Parathyroid adenoma (tissue), 2 donors: ENCODE results near the gene TEX22.

ENCODE experiments used
- H2AFZ ChIP-seq: fragments of 300-600 bp; sonication (generic); one replicate; pipeline ENCODE4 v1.7.0; 2017; ENCODE audit warnings: antibody characterized with exemption, mild to moderate bottlenecking
- H3K27ac ChIP-seq: fragments of 300-600 bp; sonication (generic); one replicate; pipeline ENCODE4 v1.7.0; 2017
- H3K27me3 ChIP-seq: fragments of 300-600 bp; sonication (generic); one replicate; pipeline ENCODE4 v1.7.0; 2017; ENCODE audit warnings: low read length; ENCODE audit not compliant: control insufficient read depth, insufficient read depth
- H3K36me3 ChIP-seq: fragments of 300-600 bp; sonication (generic); one replicate; pipeline ENCODE4 v1.7.0; 2017; ENCODE audit warnings: low read length; ENCODE audit not compliant: control insufficient read depth, insufficient read depth
- H3K4me1 ChIP-seq: fragments of 300-600 bp; sonication (generic); one replicate; pipeline ENCODE4 v1.7.0; 2017; ENCODE audit warnings: control low read depth
- H3K4me2 ChIP-seq: fragments of 300-600 bp; sonication (generic); one replicate; pipeline ENCODE4 v1.7.0; 2017; ENCODE audit warnings: low read length
- H3K4me3 ChIP-seq: fragments of 300-600 bp; sonication (generic); one replicate; pipeline ENCODE4 v1.7.0; 2017; ENCODE audit warnings: low read depth, low read length
- H3K79me2 ChIP-seq: fragments of 300-600 bp; sonication (generic); one replicate; pipeline ENCODE4 v1.7.0; 2017; ENCODE audit warnings: control low read depth
- H3K9ac ChIP-seq: fragments of 300-600 bp; sonication (generic); one replicate; pipeline ENCODE4 v1.7.0; 2017; ENCODE audit warnings: mild to moderate bottlenecking
- H3K9me3 ChIP-seq: fragments of 300-600 bp; sonication (generic); one replicate; pipeline ENCODE4 v1.7.0; 2017; ENCODE audit warnings: low read length; ENCODE audit not compliant: control insufficient read depth
- CTCF ChIP-seq: fragments of 300-600 bp; sonication (generic); IDR thresholded peaks from one replicate; pipeline ENCODE4 v1.7.0; 2017; ENCODE audit warnings: antibody characterized with exemption, mild to moderate bottlenecking
- donor health status: primary hyperparathyroidism.

The TEX22 gene

GRCh38 chr14:105415481-105416428 lies 17.4 kb downstream of the TEX22 start:
- Histone ChIP-seq H3K4me2 (peak overlapping the region; percentile 55), H3K4me3 (no peak overlapping the region), H3K9me3 (no peaks in the 10 kb centered on the region), H3K4me1 (peaks cover 8% of the 10 kb centered on the region), H3K9ac (no peak overlapping the region), H3K36me3 (no peaks in the 10 kb centered on the region), H2AFZ (no peak overlapping the region), H3K79me2 (peaks cover 3% of the 10 kb centered on the region), H3K27me3 (no peaks in the 10 kb centered on the region), H3K27ac (no peak overlapping the region)
- TF ChIP-seq CTCF: no peak

GRCh38 chr14:105416671-105417070 lies 18.3 kb downstream of the TEX22 start:
- no peaks in the 10 kb centered on the region for H3K36me3 ChIP-seq
- no peak overlapping the region for H3K9ac ChIP-seq
- H3K9me3 ChIP-seq: no peaks in the 10 kb centered on the region
- H3K27ac ChIP-seq: no peak overlapping the region
- no peak overlapping the region for H3K4me3 ChIP-seq
- H3K4me1 ChIP-seq: peaks cover 17% of the 10 kb centered on the region
- TF ChIP-seq CTCF: no peak
- peaks cover 6% of the 10 kb centered on the region for H3K79me2 ChIP-seq
- H3K27me3 ChIP-seq: no peaks in the 10 kb centered on the region
- H2AFZ ChIP-seq: no peak overlapping the region
- no peak overlapping the region for H3K4me2 ChIP-seq

GRCh38 chr14:105417690-105418121 lies 19.4 kb downstream of the TEX22 start:
- Histone ChIP-seq H3K27ac (no peak overlapping the region), H3K36me3 (no peaks in the 10 kb centered on the region), H3K4me2 (no peak overlapping the region), H3K27me3 (no peaks in the 10 kb centered on the region), H3K9ac (no peak overlapping the region), H3K9me3 (no peaks in the 10 kb centered on the region), H2AFZ (no peak overlapping the region), H3K4me3 (no peak overlapping the region), H3K4me1 (peaks cover 14% of the 10 kb centered on the region), H3K79me2 (peaks cover 8% of the 10 kb centered on the region)
- no peak for TF ChIP-seq CTCF

- Histone ChIP-seq H3K4me3 (no peak overlapping the region), H3K27ac (no peak overlapping the region), H2AFZ (peak overlapping the region; percentile 99), H3K9ac (no peak overlapping the region), H3K36me3 (no peaks in the 10 kb centered on the region), H3K4me2 (peak overlapping the region; percentile 98), H3K79me2 (peaks cover 8% of the 10 kb centered on the region), H3K27me3 (no peaks in the 10 kb centered on the region), H3K9me3 (no peaks in the 10 kb centered on the region), H3K4me1 (peaks cover 14% of the 10 kb centered on the region)
- TF ChIP-seq CTCF: no peak
Observed at GRCh38 chr14:105418269-105419194, 20.2 kb downstream of the TEX22 start.
